Progenitor cell of endocrine pancreas (in vitro differentiated cells): ENCODE measurements around the gene TBC1D22B. TPM values are rescaled to one million over a fixed set of nuclear protein-coding genes. Genes with fewer than 3 reads are reported as not detected.

Source experiments
- DNase-seq: peaks from one replicate; pipeline ENCODE4 v3.0.0; 2021; ENCODE audit warnings: low spot score; ENCODE audit not compliant: unreplicated experiment
- H3K27ac Mint-ChIP-seq: 2 replicates; pipeline ENCODE4 v1.8.0; 2021; ENCODE audit warnings: mild to moderate bottlenecking, moderate library complexity, mixed read lengths
- H3K27me3 Mint-ChIP-seq: 2 replicates; pipeline ENCODE4 v1.8.0; 2021; ENCODE audit warnings: mixed read lengths
- H3K36me3 Mint-ChIP-seq: 2 replicates; pipeline ENCODE4 v1.8.0; 2022; ENCODE audit warnings: mixed read lengths; ENCODE audit not compliant: insufficient read depth
- H3K4me1 Mint-ChIP-seq: 2 replicates; pipeline ENCODE4 v1.8.0; 2021; ENCODE audit warnings: low read depth, mixed read lengths
- H3K4me3 Mint-ChIP-seq: 2 replicates; pipeline ENCODE4 v1.8.0; 2021; ENCODE audit warnings: low read depth, mild to moderate bottlenecking, moderate library complexity, mixed read lengths
- H3K9me3 Mint-ChIP-seq: 2 replicates; pipeline ENCODE4 v1.8.0; 2021; ENCODE audit warnings: low read depth, mixed read lengths
- total RNA-seq: library from RNA; stranded (reverse); gene quantifications from 2 replicates; pipeline ENCODE4 v1.2.1, GENCODE V29; 2021
- TF ChIP-seq, protein P1 (sequence below): fragments of 200-600 bp; sonication (generic); IDR thresholded peaks from one replicate; pipeline ENCODE4 v1.5.0; 2021; ENCODE audit warnings: antibody characterized with exemption, mild to moderate bottlenecking; ENCODE audit not compliant: unreplicated experiment

TBC1D22B gene
- total RNA-seq, 1 donor from 2014 or later: 17.1 TPM

DNA sequence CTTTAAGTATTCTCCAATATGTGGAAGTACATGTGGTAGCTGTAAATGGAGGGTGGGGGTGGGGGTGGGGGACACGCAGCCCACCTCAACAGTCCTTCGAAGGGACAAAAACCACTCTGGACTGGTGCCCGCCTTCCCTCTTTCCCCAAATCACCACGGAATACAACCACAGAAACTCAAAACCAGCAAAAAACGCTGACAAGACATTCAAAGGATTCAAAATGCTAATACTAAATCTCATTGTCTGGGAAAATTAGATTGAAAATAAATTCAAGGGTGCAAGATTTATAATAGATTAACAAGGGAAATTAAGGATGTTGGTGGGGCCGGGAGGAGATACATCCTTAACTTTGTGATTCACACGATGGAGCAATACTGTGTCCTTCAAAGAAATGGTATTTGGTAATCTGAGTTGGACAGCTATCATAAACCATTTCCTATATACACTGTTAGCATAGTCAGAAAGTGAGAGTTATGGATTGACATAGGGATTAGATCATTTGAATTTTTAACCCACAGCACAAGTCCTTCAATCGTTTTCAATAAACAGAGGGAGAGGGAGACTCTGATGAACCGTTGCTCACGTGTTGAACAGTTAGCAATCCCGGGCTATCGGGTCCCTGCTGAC is 766 bp upstream of the TBC1D22B start:
- Mint-ChIP-seq H3K4me1 (peaks cover 14% of the 10 kb centered on the region), H3K36me3 (no peaks in the 10 kb centered on the region), H3K27ac (no peak overlapping the region), H3K4me3 (peak overlapping the region; percentile 98), H3K9me3 (no peaks in the 10 kb centered on the region), H3K27me3 (no peaks in the 10 kb centered on the region)
- TF ChIP-seq, protein P1, sequence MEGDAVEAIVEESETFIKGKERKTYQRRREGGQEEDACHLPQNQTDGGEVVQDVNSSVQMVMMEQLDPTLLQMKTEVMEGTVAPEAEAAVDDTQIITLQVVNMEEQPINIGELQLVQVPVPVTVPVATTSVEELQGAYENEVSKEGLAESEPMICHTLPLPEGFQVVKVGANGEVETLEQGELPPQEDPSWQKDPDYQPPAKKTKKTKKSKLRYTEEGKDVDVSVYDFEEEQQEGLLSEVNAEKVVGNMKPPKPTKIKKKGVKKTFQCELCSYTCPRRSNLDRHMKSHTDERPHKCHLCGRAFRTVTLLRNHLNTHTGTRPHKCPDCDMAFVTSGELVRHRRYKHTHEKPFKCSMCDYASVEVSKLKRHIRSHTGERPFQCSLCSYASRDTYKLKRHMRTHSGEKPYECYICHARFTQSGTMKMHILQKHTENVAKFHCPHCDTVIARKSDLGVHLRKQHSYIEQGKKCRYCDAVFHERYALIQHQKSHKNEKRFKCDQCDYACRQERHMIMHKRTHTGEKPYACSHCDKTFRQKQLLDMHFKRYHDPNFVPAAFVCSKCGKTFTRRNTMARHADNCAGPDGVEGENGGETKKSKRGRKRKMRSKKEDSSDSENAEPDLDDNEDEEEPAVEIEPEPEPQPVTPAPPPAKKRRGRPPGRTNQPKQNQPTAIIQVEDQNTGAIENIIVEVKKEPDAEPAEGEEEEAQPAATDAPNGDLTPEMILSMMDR: no peak
- no peak for DNase-seq

GRCh38 chr6:37257320-37257633 is 295 bp upstream of the TBC1D22B start:
- peak overlapping the region; percentile 98 for H3K4me3 Mint-ChIP-seq
- H3K9me3 Mint-ChIP-seq: no peaks in the 10 kb centered on the region
- TF ChIP-seq, protein P1: no peak
- H3K4me1 Mint-ChIP-seq: peaks cover 14% of the 10 kb centered on the region
- no peak for DNase-seq
- H3K27me3 Mint-ChIP-seq: no peaks in the 10 kb centered on the region
- H3K36me3 Mint-ChIP-seq: no peaks in the 10 kb centered on the region
- no peak overlapping the region for H3K27ac Mint-ChIP-seq

DNA sequence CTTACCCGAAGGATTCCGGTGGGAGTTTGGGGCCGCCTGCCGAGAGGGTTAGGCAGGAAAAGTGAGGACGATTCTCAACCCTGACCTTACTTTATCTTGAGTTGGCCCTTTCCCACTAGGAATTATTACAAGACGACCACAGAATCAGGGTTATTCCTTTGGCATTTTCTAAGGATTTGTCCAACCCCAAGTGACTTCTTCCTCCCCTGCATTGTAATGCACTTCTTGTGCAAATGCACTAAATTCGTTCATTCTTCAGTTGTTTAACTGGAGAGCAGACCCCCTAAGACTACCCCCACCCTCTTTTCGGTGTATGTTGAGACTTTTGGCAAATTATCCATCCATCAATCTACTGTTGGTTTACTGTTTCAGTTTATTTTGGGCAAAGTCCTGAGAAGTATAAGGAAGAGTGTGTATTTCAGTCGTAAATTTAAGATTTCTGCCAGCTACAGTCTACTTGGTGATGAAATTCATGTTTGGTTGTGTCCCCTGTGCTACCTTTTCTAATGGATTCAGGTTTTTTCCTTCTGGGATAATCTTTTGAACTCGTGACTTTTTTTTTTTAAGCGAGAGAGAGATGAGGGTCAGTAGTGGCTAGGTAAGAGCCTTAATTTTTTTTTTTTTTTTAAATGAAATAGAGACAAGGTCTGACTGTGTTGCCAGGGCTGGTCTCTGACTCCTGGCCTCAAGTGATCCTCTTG is 983 bp downstream of the TBC1D22B start:
- H3K4me1 Mint-ChIP-seq: peaks cover 26% of the 10 kb centered on the region
- TF ChIP-seq, protein P1: no peak
- H3K4me3 Mint-ChIP-seq: peak overlapping the region; percentile 98
- no peaks in the 10 kb centered on the region for H3K27me3 Mint-ChIP-seq
- peak overlapping the region; percentile 99 for H3K27ac Mint-ChIP-seq
- no peaks in the 10 kb centered on the region for H3K36me3 Mint-ChIP-seq
- no peak for DNase-seq
- no peaks in the 10 kb centered on the region for H3K9me3 Mint-ChIP-seq

- TF ChIP-seq, protein P1: no peak
- peaks cover 26% of the 10 kb centered on the region for H3K4me1 Mint-ChIP-seq
- no peaks in the 10 kb centered on the region for H3K36me3 Mint-ChIP-seq
- no peaks in the 10 kb centered on the region for H3K9me3 Mint-ChIP-seq
- H3K4me3 Mint-ChIP-seq: peak overlapping the region; percentile 98
- peak overlapping the region; percentile 79 for H3K27ac Mint-ChIP-seq
- H3K27me3 Mint-ChIP-seq: no peaks in the 10 kb centered on the region
- no peak for DNase-seq
These were observed 1.6 kb downstream of the TBC1D22B start for GRCh38 chr6:37259191-37259590.

DNA sequence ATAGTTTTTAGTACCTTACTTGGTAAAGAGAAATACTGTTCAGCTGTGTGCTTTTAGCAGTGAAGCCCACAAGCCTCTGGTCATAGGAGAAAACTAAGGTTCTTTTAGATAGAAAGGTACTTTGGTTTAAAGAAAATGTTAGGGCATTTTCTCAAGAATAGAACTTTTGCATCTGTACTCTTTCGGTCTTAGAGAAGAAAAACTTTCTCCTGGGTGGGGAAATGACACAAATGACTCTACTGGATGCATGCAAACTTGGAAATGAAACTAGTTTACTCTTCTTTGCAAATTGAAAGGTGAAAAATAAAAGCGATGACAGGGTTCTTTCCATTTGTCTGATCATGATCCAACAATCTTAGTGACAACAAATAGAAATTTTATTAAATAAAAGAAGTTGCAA is 2.5 kb downstream of the TBC1D22B start:
- Mint-ChIP-seq H3K9me3 (no peaks in the 10 kb centered on the region), H3K4me3 (no peak overlapping the region), H3K27ac (no peak overlapping the region), H3K36me3 (no peaks in the 10 kb centered on the region), H3K27me3 (no peaks in the 10 kb centered on the region), H3K4me1 (peaks cover 32% of the 10 kb centered on the region)
- TF ChIP-seq, protein P1: no peak
- no peak for DNase-seq
